GM12864 (cell line): Measurements from ENCODE around the gene FBXL16.
A peak's percentile ranks its signal among the peaks of the same experiment; 100 is the strongest.

Source experiments
- DNase-seq: peaks from one replicate; pipeline ENCODE4 v3.0.0-alpha.2; 2011; ENCODE audit warnings: low read depth
- H3K4me3 ChIP-seq: 2 replicates; pipeline ENCODE4 v1.5.1; 2011; ENCODE audit warnings: mild to moderate bottlenecking, low read depth, low read length, control low read depth
- CTCF ChIP-seq: IDR thresholded peaks from 2 replicates; pipeline ENCODE4 v1.5.1; 2011; ENCODE audit warnings: low read depth, mild to moderate bottlenecking, moderate library complexity, low read length, control low read depth, inconsistent platforms; ENCODE audit errors: missing control alignments

FBXL16 gene

GRCh38 chr16:689175-689897, 16.3 kb downstream of the FBXL16 start:
- no peak for DNase-seq
- peak overlapping the region; percentile 96 for H3K4me3 ChIP-seq
- no peak for TF ChIP-seq CTCF

- H3K4me3 ChIP-seq: no peak overlapping the region
- no peak for DNase-seq
- TF ChIP-seq CTCF: no peak
Observed at GRCh38 chr16:687499-687898, 18.1 kb downstream of the FBXL16 start.

GRCh38 chr16:686459-687260, 18.9 kb downstream of the FBXL16 start:
- no peak for DNase-seq
- H3K4me3 ChIP-seq: no peak overlapping the region
- no peak for TF ChIP-seq CTCF

GRCh38 chr16:685967-686366, 19.6 kb downstream of the FBXL16 start:
- TF ChIP-seq CTCF: peak; percentile 20
- no peak overlapping the region for H3K4me3 ChIP-seq
- no peak for DNase-seq

- DNase-seq: no peak
- H3K4me3 ChIP-seq: no peak overlapping the region
Observed at GRCh38 chr16:684961-685696, 20.5 kb downstream of the FBXL16 start.

More at GRCh38 chr16:684961-685696, 20.5 kb downstream of the FBXL16 start:
- TF ChIP-seq CTCF: no peak
